Kidney epithelial cell (primary cell): ENCODE results near the gene DPRX. TPM values are rescaled to one million over a fixed set of nuclear protein-coding genes. Genes with fewer than 3 reads are reported as not detected.

Experiments
- DNase-seq: peaks from one replicate; pipeline ENCODE4 v3.0.0-alpha.2; 2010; ENCODE audit warnings: low read depth
- H3K27me3 ChIP-seq: 2 replicates; pipeline ENCODE4 v1.6.0; 2011; ENCODE audit warnings: low read length; ENCODE audit not compliant: control insufficient read depth, insufficient read depth
- H3K36me3 ChIP-seq: 2 replicates; pipeline ENCODE4 v1.5.1; 2011; ENCODE audit warnings: low read length; ENCODE audit not compliant: control insufficient read depth, insufficient read depth
- H3K4me3 ChIP-seq: 2 replicates; pipeline ENCODE4 v1.5.1; 2011; ENCODE audit warnings: low read depth, mild to moderate bottlenecking, control low read depth, low read length
- CTCF ChIP-seq: IDR thresholded peaks from 2 replicates; pipeline ENCODE4 v1.5.1; 2011; ENCODE audit warnings: mild to moderate bottlenecking, moderate library complexity, low read length, control low read depth, inconsistent platforms; ENCODE audit not compliant: insufficient read depth, poor library complexity, severe bottlenecking
- total RNA-seq: library from RNA; depleted of rRNA; stranded (reverse); fragments of >200 nt; gene quantifications from 2 replicates; pipeline ENCODE4 v1.2.3, GENCODE V29; 2015

The DPRX gene
- total RNA-seq, 1 donor from 2014 or later, result not detected

- no peak for TF ChIP-seq CTCF
- DNase-seq, result no peak
- Histone ChIP-seq H3K4me3 (no peak overlapping the region), H3K36me3 (no peaks in the 10 kb centered on the region), H3K27me3 (no peaks in the 10 kb centered on the region)
These were observed 35.7 kb upstream of the DPRX start for GRCh38 chr19:53596056-53596455.

GRCh38 chr19:53597023-53597422, 34.8 kb upstream of the DPRX start:
- Histone ChIP-seq H3K4me3 (no peak overlapping the region), H3K36me3 (no peaks in the 10 kb centered on the region), H3K27me3 (no peaks in the 10 kb centered on the region)
- DNase-seq, result no peak
- no peak for TF ChIP-seq CTCF

GRCh38 chr19:53598361-53598760, 33.4 kb upstream of the DPRX start:
- H3K27me3 ChIP-seq, result no peaks in the 10 kb centered on the region
- no peaks in the 10 kb centered on the region for H3K36me3 ChIP-seq
- no peak overlapping the region for H3K4me3 ChIP-seq
- no peak for TF ChIP-seq CTCF
- DNase-seq, result no peak

GRCh38 chr19:53600217-53600616, 31.6 kb upstream of the DPRX start:
- DNase-seq, result no peak

GRCh38 chr19:53606031-53606430, 25.8 kb upstream of the DPRX start:
- no peak for TF ChIP-seq CTCF
- no peak for DNase-seq
- no peak overlapping the region for H3K4me3 ChIP-seq
- no peaks in the 10 kb centered on the region for H3K36me3 ChIP-seq
- no peaks in the 10 kb centered on the region for H3K27me3 ChIP-seq

More at GRCh38 chr19:53600217-53600616, 31.6 kb upstream of the DPRX start:
- Histone ChIP-seq H3K4me3 (no peak overlapping the region), H3K27me3 (no peaks in the 10 kb centered on the region), H3K36me3 (no peaks in the 10 kb centered on the region)
- no peak for TF ChIP-seq CTCF

GRCh38 chr19:53608381-53608780, 23.4 kb upstream of the DPRX start:
- no peak for TF ChIP-seq CTCF
- DNase-seq, result no peak

More at GRCh38 chr19:53608381-53608780, 23.4 kb upstream of the DPRX start:
- no peaks in the 10 kb centered on the region for H3K36me3 ChIP-seq
- H3K27me3 ChIP-seq, result no peaks in the 10 kb centered on the region
- no peak overlapping the region for H3K4me3 ChIP-seq
